HG03432 (cell line): Measurements from ENCODE around the gene SYNE2.

Experiments used
- ATAC-seq: cut with Tn5 transposase; IDR thresholded peaks from one replicate; pipeline ENCODE4 v1.9.1; 2021; ENCODE audit warnings: mild to moderate bottlenecking, moderate library complexity; ENCODE audit not compliant: unreplicated experiment

Gene SYNE2

GRCh38 chr14:64212666-64213065 is 359.9 kb downstream of the SYNE2 start:
- ATAC-seq, result no peak

- no peak for ATAC-seq
Observed at GRCh38 chr14:64213086-64213485, 360.3 kb downstream of the SYNE2 start.

DNA sequence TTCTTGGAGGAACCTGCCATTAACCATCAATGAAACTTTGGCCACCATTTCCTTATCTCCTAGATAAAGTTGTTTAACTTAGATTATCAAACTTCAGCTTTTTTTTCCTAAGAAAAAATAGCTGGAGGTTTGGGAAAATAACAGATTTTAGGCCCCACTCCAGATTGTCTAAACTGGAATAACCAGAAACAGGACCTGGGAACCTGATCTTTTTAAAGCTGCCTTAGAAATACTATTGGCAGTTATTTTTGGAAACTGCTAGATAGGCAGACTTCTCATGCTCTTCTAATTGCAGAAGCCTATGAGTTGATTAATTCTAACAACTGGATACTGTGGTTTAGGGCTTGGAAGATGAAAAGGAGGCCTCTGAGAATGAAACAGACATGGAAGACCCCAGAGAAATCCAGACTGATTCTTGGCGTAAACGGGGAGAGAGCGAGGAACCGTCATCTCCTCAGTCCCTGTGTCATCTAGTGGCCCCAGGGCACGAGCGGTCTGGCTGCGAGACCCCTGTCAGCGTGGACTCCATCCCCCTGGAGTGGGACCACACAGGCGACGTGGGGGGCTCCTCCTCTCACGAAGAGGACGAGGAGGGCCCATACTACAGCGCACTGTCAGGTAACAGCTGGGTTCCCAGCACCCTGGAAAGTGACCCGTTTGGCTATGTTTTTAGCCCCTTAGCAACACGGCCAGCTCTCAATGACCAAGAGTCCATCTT is 361.2 kb downstream of the SYNE2 start:
- no peak for ATAC-seq

DNA sequence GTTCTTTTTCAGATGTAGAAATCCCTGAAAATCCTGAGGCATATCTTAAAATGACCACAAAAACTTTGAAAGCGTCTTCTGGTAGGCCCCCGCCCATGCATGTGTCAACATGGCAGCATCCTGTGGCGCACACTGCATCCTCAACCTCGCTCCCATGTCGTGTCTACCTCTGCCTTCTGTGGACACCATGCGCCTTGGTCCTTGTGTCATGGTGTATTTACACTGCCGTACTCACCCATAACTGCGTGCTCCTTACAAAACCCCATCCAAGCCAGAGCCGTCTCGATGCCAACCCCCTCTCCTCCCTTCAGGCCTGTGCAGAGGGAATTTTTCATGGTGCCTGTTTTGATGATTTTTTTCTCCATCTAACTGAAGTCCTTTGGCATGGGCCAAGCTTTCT is 362.5 kb downstream of the SYNE2 start:
- ATAC-seq, result no peak

GRCh38 chr14:64215978-64216377 is 363.2 kb downstream of the SYNE2 start:
- no peak for ATAC-seq

DNA sequence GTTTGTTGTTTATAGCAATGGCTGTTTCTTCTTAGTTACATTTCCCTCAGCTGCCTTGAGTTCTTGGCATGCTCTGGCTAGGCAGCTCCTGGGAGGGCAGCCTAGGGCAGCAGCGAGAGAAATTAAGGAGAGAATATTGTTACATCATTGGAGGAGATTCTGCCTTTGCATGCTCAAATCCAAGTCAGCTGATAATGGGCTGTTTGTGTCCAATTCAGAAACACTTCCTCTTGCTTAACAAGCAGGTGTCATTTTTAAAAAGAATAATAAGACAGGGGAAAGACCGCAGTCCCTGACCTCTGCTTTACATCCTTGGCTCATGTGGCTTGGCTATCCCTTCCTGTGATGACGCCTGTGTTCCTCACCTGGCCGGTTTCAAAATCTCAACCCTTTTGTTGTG is 364.5 kb downstream of the SYNE2 start:
- peak; percentile 39 for ATAC-seq

DNA sequence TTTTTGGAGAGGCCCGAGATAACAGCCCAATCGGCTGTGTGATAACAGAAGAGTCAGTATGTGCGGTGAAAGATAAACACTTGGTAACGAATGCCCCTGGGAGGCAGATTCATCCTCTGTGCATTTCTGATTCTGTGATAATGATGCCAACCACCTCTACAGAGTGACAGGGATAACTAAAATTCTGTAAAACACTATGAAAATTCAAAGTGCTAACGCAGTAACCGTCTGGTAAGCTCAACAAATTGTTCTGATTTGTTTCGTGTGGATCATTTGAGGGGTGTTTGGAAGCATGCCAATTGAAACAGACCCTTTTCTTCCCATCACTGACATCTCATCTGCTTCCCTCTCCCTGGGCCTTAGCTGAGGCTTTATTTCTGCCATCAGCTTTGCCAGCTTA is 365.0 kb downstream of the SYNE2 start:
- ATAC-seq, result no peak

DNA sequence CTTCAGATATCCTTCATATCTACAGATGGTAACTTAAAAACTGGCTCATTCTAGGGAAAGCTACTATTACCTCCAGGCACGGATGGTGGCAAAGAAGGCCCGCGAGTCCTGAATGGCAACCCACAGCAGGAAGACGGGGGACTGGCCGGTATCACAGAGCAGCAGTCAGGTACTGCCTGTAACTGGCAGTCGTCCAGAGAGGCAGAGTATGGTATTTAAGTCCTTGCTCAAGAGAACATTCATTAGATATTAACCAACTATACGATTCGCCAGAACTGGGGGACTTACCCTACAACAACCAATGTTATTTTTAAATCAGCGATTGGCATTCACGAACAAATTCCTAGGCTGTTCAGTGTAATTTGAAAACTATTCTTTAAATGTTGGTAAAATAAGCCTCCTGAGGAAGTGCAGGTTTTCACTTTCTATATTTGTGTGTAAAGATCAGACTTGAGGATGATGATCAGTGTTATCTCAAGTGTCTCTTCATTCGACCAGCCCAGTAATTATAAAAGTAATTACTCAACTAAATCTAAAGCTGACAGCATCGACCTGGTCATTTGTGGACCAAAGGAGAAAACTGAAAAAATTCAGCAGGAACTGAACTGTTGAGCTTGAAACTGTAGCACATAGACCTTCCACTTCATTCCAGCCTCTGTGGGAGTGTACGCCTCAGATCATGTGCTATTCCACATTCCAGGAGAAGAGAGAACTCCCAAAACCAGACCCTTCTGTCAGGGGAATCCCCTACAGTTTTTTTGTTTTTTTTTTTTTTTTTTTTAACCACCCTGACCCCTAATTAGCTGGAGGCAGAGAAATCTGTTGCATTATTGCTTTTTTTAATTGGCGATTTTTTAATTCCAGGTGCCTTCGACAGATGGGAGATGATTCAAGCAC is 365.8 kb downstream of the SYNE2 start:
- peak; percentile 55 for ATAC-seq

DNA sequence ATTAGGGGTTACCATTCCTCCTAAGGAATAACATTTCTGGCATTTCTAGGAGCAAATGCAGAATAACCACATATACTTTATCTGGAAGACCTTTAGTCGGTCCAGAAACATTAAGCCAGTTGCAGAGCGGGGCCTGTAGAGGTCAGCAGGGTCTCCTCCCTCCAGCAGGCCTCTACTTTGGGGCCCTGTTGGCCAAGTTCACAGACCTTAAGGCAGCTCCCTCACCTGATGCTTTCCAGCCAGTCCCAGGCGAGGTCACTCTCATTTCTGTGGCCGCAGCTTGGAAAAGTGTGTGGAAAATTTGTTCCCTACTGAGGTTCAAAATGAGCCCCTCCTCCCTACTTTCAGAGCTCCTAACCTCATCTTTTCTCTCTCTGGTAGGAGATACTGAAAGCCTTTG is 367.3 kb downstream of the SYNE2 start:
- no peak for ATAC-seq

DNA sequence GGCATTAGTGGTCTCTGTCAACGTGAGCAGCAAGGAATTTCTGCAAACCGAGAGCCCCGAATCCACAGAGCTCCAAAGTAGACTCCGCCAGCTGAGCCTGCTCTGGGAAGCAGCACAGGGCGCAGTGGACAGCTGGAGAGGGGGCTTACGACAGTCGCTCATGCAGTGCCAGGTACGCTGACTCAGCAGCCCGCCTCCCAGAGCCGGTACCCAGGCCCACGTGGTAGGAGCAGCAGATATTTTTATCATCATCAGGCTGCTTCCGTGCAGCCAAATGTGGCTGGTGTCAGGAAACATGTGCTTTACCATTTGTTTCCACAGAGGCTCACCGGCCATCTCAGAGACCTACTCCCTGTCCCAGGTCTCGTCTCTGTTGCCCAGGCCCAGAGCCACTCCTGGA is 367.7 kb downstream of the SYNE2 start:
- no peak for ATAC-seq

DNA sequence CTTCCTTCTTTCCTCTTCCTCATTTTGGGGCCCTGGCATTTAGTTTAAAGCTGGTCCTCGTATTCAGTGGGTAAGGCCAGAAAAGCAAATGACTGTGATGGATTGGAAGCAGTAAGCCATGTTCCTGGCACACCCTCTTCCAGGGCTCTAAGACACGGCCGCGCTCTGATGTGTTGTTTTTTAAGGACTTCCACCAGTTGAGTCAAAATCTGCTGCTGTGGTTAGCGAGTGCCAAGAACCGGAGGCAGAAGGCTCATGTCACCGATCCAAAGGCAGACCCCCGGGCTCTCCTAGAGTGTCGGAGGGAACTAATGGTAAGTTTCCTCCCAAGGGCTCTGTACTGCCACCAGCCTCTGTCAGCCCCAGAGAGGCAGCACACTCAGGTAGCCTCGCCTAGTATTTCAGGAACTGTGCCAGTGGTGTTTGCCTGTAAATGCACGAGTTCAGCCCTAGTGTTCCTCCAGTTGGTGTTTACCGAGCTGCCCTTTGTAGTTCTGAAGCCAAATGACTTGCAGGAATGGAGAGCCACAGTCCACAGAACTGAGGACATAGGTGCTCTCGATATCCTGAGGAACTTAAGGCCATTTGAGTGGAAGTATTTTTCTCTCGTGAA is 368.7 kb downstream of the SYNE2 start:
- no peak for ATAC-seq

DNA sequence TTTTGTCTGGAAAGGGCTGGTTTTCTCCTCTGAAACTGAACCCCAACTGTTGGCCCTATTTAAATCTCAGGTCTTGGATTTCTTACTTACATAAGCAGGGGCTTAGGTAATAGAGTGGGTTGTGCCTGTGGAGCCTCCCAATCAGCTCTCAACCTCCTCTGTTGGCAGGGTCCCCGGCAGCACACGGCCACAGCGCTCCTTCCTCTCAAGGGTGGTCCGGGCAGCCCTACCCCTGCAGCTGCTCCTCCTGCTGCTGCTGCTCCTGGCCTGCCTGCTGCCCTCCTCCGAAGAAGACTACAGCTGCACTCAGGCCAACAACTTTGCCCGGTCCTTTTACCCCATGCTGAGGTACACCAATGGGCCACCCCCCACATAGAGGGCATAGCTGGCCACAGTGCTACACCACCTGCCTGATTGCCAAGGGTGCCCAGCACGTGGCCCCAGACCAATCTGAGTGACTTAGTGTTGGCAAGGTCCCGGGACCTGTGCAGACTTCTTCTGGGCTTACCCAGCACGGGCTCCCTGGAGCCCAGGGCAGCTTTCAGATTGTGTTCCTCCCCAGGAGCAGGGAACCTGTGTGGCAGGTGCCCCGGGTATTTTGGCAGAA is 372.4 kb downstream of the SYNE2 start:
- ATAC-seq, result no peak

- ATAC-seq, result no peak
Observed at GRCh38 chr14:64227856-64228255, 375.1 kb downstream of the SYNE2 start.

GRCh38 chr14:64229489-64229888 is 376.7 kb downstream of the SYNE2 start:
- ATAC-seq, result no peak

DNA sequence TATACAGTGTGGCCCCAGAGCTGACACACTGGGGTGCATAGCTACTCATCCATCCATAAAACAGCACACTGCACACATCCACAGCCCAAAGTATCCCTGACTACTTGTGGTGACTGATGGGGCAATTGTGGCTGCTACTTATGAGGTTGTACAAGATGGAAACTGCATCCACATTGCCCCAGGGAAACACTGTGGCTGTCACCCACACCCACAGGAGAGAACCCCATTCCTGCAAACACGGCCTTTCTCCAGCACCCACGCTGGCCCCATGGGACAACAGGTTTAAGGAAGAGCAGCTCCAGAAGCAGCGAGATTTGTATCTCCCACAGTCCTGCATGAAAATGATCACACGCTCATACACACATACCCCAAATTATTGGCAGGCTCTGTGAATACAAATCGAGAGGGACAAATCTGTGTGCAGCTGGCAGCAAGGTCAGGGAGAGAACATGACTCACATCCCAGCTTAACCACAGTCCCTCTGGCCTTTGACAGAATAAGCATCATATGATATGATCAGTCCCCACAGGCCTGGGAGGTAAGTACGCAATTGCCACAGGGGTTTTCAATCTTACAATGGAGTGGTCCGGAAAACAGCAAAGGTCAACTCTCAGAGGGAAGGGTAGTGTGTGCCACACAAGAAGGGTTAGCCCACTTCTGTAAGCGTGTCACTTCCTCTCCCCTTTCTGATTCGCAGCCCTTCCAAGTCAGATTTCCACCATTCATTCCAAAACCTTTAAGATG is 379.5 kb downstream of the SYNE2 start:
- ATAC-seq, result peak; percentile 49

- no peak for ATAC-seq
Observed at GRCh38 chr14:64232944-64233343, 380.1 kb downstream of the SYNE2 start.

GRCh38 chr14:64233531-64234190 is 380.9 kb downstream of the SYNE2 start:
- no peak for ATAC-seq

DNA sequence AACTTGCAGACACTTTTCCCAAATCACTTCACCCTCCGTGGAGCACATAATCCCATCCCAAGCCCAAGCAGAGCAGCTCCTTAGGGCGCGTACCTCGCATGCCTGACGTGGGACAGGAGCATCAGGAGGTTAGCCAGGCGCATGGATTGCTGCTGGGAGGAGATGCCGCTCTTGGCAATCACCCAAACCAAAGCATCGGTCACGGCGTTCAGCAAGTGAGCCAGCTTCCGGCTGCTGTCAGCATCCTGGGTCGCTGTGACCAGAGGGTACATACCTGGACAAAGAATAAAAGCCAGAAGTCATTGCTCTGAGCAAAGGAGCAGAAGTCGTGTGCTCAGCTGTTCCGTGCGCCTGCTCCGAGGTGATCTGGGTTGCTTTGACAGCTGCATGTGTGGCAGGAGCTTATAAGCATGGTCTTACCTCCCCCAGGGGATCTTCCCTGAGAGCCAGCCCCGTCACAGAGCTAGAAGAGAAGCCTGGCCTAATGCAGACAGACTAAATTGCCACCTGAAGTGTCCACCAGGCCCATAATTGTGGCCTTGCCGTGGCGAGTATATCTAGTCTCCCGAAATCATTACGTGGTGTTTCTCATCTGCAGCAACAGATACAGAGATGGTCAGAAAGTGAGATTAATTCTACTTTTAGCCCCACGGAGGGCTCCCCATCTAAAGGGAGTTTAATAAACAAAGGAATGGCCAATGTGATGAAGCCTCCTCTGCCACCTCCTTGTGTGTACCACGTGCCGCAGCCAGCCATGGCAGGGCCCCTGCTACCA is 382.3 kb downstream of the SYNE2 start:
- peak; percentile 6 for ATAC-seq
